LoVo (cell line): ENCODE results near the gene EIPR1.

Experiments
- DNase-seq: peaks from one replicate; pipeline ENCODE4 v3.0.0-alpha.2; 2016; ENCODE audit warnings: low spot score

The EIPR1 gene

DNA sequence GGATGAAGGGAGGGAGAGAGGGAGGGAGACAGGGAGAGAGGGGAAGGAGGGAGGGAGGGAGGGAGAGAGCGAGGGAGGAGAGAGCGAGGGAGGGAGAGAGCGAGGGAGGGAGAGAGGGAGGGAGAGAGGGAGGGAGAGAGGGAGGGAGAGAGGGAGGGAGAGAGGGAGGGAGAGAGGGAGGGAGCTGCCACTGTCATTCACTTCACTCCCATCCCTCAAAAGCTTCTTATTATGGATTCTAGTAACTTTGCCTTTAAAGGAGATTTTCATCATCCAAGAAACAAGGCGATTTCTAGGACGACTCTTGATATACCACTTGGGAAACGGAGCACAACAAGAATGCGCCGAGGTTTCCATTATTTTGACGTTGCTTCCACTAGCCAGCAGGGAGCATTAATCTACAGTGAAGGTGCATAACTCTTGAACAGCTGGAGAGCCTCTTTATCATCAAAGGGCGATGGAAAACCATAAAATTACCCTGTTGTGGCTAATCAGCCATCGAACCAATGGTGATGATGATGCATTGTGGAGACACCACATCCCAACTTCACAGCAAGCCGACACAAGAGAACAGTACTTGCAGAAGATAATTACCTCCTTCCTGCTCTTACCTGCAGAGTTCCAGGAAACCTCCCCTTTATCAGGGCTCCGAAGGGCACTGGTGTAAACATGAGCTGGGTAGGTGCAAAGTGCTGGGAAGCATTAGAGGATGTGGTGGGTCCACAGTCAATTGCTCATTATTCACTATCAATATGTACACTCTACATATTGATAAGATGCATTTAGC, 130.5 kb downstream of the EIPR1 start:
- no peak for DNase-seq

DNA sequence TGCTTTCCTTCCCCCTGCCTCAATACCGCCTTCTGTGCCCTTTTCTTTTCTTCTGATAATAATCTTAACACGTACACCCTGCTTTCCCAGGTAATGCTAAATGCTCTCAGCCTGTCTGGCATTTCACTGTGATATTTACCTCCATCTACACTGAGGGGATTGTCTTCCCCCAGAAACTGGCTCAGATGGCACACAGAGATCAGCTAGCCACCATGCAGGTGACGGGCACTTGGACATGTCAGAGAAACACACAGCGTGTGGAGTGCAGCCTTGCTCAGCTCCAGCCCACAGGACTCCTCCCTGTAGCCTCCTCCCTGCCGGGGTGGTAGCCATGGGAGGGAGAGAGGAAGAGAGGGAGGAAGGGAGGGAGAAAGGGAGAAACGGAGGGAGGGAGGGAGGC, 131.2 kb downstream of the EIPR1 start:
- DNase-seq, result no peak

DNA sequence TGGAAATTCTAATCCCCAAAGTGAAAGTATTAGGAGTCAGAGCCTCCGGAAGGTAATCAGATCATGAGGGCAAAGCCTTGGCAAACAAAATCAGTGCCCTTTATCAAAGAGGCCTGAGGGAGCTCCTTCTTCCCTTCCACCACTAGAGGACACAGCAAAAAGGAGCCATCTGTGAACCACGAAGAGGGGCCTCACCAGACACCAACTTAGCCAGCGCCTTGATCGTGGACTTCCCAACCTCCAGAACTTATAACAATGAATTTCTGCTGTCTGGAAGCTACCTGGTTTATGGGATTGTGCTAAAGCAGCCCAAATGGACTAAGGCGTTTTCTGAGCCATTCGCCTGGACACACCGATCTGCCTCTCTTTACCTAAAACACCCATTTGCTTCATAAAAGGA, 133.1 kb downstream of the EIPR1 start:
- no peak for DNase-seq

DNA sequence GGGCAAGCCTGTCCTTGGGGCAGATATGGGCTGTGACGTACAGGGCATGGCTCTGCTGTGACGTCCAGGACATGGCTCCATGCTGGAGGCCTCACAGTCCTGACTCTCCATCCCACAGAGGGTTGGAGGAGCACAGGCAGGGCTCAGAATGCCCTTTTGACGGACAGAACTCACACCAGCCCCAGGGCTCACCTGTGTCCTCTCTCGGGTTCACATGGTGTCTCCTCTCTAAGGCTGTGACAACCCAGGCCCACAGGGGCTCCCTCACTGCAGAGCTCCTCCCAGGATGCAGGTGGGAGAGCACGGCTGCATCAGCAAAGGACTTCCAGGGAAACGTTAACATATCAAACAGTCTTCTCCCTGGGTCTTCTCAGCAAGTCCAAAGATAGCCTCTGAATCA, 133.8 kb downstream of the EIPR1 start:
- no peak for DNase-seq

DNA sequence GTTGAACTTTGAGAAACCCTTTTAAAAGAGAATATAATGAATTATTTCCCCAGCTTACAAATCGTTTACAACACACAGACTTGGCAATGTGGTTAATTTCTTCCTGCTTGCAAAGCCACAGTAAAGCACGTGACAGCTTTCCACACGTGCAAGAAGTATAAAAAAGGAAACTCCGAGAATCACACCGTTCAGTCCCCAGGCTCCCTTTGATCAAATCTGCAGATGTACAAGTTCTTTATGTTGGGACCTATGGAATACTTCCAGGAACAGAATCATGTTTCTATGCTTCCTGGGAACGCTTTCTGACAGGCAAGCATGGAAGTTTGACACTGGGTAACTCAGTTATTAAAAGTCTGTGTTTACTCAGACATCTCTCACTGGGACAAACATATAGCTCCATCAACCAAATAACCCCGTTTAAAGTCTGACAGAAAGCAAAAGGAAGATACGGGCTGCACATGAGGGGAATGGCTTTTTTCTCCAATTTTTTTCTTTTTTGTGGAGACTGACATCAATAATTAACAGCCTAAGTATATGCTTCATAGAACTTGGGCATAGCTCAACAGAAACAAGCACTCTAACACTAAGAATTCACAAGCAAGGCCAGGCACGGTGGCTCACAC, 134.8 kb downstream of the EIPR1 start:
- DNase-seq, result no peak

GRCh38 chr2:3241971-3242746, 135.5 kb downstream of the EIPR1 start:
- no peak for DNase-seq

DNA sequence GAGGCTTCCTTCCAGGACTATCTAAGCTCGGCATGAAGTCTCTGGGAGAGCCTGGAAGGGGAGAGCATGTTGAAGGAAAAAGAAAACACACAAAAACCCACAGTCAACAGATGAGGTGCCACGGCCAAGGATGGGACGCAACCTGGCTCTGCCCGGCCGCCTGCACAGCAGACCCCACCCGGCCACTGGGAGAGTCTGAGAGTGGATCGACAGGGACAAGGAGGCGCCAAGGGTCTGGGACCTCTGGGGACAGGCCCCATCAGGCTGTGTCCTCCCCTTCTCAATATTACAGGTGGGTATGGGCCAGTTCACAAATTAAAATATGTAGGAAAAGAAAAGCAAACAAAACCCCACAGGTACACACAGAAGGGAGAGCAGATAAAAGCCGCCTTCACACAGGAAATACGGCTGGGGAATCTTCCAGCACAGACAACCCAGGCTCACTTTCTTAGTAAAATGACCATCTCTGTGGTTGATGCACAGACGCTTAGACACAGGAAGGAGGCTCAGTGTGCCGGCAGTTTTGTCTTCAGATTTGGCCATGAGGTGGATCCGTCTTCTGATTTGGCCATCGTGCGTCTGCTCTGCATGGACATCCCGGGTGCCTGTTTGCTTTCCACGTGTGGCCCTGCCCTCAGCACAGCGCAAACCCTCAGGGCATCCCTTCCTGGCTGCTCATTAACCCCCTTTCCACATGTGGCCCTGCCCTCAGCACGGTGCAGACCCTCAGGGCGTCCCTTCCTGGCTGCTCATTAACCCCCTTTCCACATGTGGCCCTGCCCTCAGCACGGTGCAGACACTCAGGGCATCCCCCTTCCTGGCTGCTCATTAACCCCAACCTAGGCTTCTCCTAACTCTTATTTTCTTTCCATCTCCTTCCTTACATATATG, 138.4 kb downstream of the EIPR1 start:
- DNase-seq, result no peak

DNA sequence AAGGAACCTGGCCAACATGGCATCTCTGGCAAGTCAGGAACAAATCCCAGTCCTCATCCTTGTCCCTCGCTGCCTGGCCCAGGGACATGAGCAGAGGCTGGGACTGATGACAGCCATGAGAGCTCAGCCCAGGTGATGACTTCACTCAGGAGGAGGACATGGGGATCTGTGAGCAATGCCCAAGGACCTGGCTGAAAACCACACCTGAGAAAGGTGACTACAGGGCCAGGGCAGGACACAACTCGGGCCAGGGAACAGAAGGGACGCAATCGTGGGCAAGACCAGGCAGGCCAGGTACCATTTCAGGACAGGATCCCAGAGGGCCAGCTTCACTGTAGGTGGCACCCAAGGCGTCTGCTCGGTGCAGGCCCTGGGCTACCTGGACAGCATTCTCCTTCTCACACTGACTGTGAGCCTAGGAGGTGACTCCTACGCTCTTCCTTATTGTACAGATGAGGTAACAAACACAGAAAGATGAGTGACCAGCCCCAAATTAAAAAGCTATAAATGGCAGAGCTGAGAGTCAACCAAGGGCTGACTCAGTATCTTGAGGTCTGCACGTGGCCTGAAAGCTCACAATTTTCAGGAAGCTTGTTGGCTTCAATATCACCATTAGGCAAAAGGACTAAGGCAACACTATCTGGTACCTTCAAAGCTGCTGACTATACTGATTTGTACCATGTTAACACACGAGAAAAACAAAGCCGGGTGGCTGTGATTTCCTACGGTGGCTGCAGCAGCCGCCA, 141.1 kb downstream of the EIPR1 start:
- no peak for DNase-seq

GRCh38 chr2:3233877-3234276, 143.7 kb downstream of the EIPR1 start:
- no peak for DNase-seq

GRCh38 chr2:3229221-3229620, 148.4 kb downstream of the EIPR1 start:
- DNase-seq, result no peak

GRCh38 chr2:3224681-3225080, 152.9 kb downstream of the EIPR1 start:
- DNase-seq, result no peak

- no peak for DNase-seq
These were observed 154.3 kb downstream of the EIPR1 start for GRCh38 chr2:3223080-3223923.

DNA sequence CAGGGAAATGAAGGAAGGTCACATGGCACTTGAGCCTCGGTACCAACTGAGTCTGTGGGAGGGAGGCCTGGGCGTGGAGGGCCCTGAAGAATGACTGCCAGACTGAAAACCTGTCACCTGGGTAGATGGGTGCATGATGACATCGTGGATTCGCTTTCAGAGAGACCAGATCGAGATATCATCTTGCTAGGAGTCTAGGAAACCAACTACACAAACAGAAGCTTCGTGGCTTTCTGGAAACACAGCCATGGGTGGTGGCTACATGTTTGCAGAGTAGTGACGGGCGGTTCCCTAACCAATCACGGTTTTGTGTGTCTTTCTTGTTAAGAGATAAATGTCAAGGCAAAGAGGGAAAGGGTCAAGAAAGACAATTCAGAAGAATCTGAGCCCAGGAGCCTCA, 155.0 kb downstream of the EIPR1 start:
- DNase-seq, result no peak

GRCh38 chr2:3219536-3219935, 158.1 kb downstream of the EIPR1 start:
- no peak for DNase-seq

DNA sequence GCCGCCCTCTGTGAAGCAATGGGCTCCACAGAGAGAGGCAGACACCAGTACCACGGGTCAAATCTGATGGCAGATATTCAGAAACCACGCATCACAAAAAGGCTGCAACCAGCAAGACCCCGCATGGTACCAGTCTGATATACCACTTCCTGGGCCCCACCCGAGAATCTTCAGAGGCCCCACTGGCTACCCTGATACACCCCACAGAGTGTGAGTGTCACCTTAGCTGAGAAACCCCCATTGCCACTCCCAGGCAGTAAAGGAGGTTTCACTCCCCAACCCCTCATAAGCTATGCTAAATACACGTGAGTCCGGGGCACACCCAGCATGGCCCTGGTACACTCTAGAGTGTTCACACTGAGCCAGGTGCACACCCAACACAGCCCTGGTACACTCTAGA, 160.0 kb downstream of the EIPR1 start:
- DNase-seq, result no peak

- no peak for DNase-seq
These were observed 160.7 kb downstream of the EIPR1 start for GRCh38 chr2:3216841-3217495.

GRCh38 chr2:3214806-3215404, 162.7 kb downstream of the EIPR1 start:
- DNase-seq, result no peak

- DNase-seq, result no peak
These were observed 163.6 kb downstream of the EIPR1 start for GRCh38 chr2:3214065-3214464.

DNA sequence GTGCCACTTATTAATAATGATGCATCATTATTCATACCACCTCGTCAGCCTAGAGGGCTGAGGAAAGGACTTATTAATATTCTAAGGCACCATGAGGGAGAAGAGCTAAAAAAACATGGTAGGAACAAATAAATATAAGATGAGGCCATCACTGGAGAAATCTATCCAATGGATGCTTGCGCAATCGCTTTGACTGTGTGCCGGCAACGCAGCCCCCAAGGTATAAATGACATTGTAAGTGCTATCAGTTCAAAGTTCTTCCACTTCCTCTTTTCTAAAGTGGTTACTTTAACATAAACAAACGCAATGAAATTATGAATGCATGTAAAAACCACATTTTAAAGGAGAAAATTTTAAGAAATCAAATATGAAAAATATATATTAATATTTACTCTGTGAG, 164.6 kb downstream of the EIPR1 start:
- no peak for DNase-seq

GRCh38 chr2:3212061-3212362, 165.6 kb downstream of the EIPR1 start:
- no peak for DNase-seq
